Skin of body (tissue), 2 donors: ENCODE results near the gene FAF1. TPM values are rescaled to one million over a fixed set of nuclear protein-coding genes. Genes with fewer than 3 reads are reported as not detected.

Experiments
- DNase-seq: peaks from one replicate; lab custom pipeline; 2025; lab: John Stamatoyannopoulos, UW
- total RNA-seq: library from RNA; depleted of rRNA; stranded (reverse); fragments of >200 nt; gene quantifications from one replicate; pipeline ENCODE4 v1.2.3, GENCODE V29; 2014

Gene FAF1
- total RNA-seq, 1 donor from 2014 or later: 44.6 TPM

- DNase-seq: no peak
Measured at GRCh38 chr1:50703240-50703639, 256.8 kb downstream of the FAF1 start.

DNA sequence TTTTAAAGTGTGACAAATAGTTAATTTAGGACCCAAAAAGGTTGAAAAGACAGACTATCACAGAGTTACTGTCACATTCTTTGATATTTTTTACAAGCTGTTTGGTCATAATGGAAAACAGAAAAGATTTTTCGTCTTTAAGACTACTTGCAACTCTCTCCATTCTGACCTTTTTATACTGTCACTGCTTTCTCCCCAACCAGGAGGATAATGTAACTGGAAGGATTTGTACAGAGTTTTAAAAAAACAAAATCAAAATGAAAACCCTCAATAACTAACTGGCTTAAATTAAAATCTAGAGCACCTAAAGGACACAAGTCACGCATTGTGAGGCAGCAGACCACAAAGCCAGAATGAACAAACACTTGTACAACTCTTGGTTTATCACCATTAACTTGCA is 257.7 kb downstream of the FAF1 start:
- no peak for DNase-seq

DNA sequence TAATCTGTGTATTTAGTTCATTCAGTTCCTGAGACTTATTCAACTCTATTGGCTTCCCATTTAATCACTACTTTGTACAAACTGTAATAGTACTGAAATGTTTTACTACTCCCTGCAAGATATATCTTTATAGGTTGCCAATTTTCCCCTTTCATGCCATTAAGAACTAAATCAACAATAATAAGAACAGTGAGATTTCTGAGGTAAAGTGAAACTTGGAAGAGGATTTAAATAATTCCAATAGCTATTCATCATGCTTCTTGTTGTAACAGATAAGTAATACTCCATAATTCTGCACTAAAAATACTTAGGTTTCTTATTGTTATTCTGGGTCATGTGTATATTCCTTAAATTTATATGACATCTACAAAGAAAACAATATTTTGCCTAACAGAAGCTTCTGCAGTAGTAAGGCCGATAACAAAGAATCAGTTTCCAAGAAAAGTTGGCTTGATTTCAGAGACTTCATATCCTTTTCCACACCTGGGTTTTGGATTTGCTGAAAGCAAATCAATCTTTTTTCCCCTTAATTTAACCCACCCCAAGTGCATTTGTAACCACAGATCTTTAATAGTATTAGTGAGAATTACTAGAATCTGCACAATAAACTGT is 258.3 kb downstream of the FAF1 start:
- DNase-seq: no peak

GRCh38 chr1:50700621-50701020 is 259.4 kb downstream of the FAF1 start:
- DNase-seq: no peak

DNA sequence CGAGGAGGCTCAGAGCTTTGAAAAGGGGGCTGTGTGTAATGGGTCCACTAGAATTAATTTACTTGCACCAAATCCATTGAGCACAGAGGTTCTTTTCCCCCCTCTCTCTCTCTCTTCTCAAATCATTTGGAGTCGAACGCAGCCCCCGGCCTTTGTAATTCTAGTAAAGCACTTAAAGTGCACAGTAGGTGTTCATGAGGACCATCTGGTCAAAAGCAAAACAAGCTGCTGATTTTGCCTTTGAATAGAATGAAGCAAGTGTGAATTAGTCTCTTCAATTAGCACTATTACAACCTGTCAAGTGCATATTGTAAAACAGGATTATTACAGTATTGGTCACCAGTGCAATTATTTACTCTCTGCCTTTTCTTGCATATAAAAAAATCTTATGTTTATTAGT is 259.9 kb downstream of the FAF1 start:
- DNase-seq: no peak

DNA sequence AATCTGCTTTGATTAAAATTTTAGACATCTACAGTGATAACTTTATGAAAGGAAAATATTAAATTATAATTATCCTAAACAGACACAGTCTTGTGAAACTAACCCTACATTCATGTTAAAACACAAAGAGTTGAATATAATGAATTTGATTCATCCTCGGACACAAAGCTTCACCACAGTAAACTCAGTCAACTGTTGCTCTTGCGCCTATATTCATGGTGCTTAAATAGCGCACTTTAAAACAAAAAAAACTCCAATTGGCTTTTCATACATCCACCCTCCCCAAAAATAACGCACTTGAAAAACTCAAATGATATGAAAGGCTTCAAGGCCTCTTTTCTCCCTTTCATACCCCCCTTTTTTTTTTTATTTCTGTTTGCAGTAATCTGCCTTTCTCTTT is 260.3 kb downstream of the FAF1 start:
- no peak for DNase-seq

GRCh38 chr1:50697440-50698421 is 262.3 kb downstream of the FAF1 start:
- DNase-seq: no peak

- no peak for DNase-seq
Measured at GRCh38 chr1:50693829-50694228, 266.2 kb downstream of the FAF1 start.

- no peak for DNase-seq
Measured at GRCh38 chr1:50684185-50684584, 275.9 kb downstream of the FAF1 start.

DNA sequence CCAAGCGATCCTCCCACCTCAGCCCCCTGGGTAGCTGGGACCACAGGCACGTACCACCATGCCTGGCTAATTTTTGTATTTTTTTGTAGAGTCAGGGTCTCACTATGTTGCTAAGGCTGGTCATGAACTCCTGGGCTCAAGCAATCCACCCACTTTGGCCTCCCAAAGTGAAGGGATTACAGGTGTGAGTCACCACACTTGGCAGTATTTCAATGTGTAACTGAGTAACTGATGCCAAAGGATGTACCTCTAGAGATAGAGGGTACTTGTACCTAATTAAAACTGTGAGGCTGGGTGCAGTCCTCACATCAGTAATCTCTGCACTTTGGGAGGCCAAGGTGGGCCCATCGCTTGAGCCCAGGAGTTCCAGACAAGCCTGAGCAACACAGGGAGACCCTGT is 278.1 kb downstream of the FAF1 start:
- DNase-seq: no peak

- DNase-seq: no peak
Measured at GRCh38 chr1:50667710-50668356, 292.2 kb downstream of the FAF1 start.

GRCh38 chr1:50667272-50667671 is 292.8 kb downstream of the FAF1 start:
- DNase-seq: no peak

DNA sequence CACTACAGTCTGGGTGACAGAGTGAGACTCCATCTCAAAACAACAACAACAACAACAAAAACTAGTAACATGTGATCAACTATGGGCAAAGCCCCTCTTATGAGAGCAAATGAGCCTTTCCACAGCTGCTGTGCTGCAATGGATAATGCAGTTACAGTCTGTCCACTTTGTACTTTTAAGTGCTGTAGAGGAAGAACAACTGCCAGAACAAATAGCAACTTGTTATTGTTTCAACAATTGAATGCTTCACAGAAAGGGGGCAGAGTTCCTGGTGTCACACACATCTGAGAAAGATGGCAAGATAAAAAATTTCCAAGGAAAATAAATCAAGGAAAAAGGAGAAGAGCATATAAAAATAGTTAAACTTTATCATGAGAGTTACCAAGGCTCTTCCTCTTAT is 293.2 kb downstream of the FAF1 start:
- no peak for DNase-seq

GRCh38 chr1:50665413-50665812 is 294.7 kb downstream of the FAF1 start:
- no peak for DNase-seq

- DNase-seq: no peak
Measured at GRCh38 chr1:50661626-50662025, 298.4 kb downstream of the FAF1 start.

GRCh38 chr1:50659107-50659662 is 300.9 kb downstream of the FAF1 start:
- DNase-seq: no peak

GRCh38 chr1:50658459-50659076 is 301.5 kb downstream of the FAF1 start:
- DNase-seq: no peak

- DNase-seq: no peak
Measured at GRCh38 chr1:50656931-50657330, 303.1 kb downstream of the FAF1 start.

DNA sequence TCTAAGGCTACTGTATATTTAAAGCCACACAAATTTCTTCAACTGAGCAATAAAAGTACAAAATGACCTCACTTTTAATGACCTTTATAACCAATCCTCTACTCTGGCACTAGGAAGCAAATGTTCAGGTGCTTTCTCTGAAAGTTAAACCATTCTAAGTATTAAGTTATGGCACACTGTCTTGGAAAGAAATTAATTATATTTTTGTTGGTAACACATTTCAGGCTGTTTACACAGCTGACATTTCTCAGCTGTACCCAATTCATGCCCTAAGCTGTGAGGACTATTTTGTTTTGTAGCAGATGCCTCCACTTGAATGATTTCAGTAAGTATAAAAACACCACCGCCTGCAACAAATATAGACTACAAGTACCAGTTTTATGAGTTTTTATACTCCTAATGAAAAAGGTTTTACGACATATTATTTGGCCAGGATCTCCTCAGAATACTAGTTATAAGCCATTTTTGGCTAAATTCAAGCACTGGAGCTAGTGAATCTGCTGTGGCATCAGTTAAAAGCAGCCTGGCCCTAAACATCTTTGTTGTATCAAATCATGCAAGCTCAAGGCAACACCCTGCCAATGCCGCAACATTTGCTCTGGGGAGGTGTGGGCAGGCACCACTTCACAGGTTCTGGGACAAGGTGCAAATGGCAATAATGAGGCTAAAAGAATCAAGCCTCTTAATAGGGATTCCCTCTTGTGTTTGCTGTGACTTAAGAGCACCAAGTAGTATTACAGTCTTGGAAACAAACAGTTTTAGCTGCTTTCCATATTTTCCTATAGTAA is 308.4 kb downstream of the FAF1 start:
- no peak for DNase-seq

DNA sequence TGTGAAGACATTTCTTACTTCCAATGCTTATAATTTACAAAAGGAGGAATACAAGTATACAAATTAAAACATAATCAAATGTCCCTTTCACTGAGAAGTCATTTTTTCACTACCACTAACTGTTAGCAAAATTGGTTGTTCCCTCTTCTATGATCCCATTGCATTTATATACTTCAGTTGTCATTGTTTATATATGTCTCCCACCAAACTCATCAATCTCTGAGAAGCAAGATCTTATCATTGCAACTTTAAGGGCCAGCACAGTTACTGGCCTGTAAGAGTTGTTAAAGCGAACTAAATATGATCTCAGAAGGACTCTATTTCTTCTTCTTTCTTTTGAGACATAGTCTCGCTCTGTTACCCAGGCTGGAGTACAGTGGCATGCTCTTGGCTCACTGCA is 313.5 kb downstream of the FAF1 start:
- no peak for DNase-seq

GRCh38 chr1:50645139-50645538 is 314.9 kb downstream of the FAF1 start:
- DNase-seq: no peak
